Lung (tissue), 12 donors: Measurements from ENCODE around the gene BBLN. TPM values are rescaled to one million over a fixed set of nuclear protein-coding genes. Genes with fewer than 3 reads are reported as not detected.

ENCODE experiments used
- ATAC-seq: fragments of 200-7000 bp; cut with Tn5 transposase; one replicate; pipeline ENCODE4 v1.9.1; 2020; ENCODE audit warnings: moderate number of reproducible peaks; ENCODE audit not compliant: insufficient read depth, low FRiP score
- DNase-seq, 3 donors: peaks; one replicate each; pipeline ENCODE4 v3.0.0-alpha.2; 2013 to 2017
- H3K27ac ChIP-seq, 2 donors: one replicate each; pipeline ENCODE4 v1.5.1; 2013; ENCODE audit warnings: mild to moderate bottlenecking in 2 of 2, moderate library complexity in 2 of 2, control low read depth in 1 of 2, inconsistent platforms in 1 of 2, low read depth in 1 of 2, low read length in 1 of 2
- H3K27me3 ChIP-seq, 3 donors: one replicate each; pipeline ENCODE4 v1.5.1; 2013; ENCODE audit warnings: low read length in 2 of 3; ENCODE audit not compliant: control insufficient read depth in 3 of 3, insufficient read depth in 3 of 3
- H3K36me3 ChIP-seq, 4 donors: one replicate each; pipeline ENCODE4 v1.5.1; 2013; ENCODE audit warnings: low read length in 4 of 4, mild to moderate bottlenecking in 1 of 4, moderate library complexity in 1 of 4; ENCODE audit not compliant: control insufficient read depth in 4 of 4, insufficient read depth in 4 of 4
- H3K4me1 ChIP-seq, 5 donors: one replicate each; pipeline ENCODE4 v1.5.1; 2013; ENCODE audit warnings: low read length in 5 of 5, mild to moderate bottlenecking in 2 of 5, moderate library complexity in 1 of 5; ENCODE audit not compliant: control insufficient read depth in 5 of 5, insufficient read depth in 5 of 5
- H3K4me3 ChIP-seq: one replicate; pipeline ENCODE4 v1.5.1; 2013; ENCODE audit warnings: mild to moderate bottlenecking, control low read depth, moderate library complexity
- H3K9ac ChIP-seq, 2 donors: one replicate each; pipeline ENCODE4 v1.5.1; 2013; ENCODE audit warnings: low read length in 2 of 2, control low read depth in 1 of 2; ENCODE audit not compliant: insufficient read depth in 1 of 2
- H3K9me3 ChIP-seq, 4 donors: one replicate each; pipeline ENCODE4 v1.5.1; 2013; ENCODE audit warnings: low read length in 3 of 4, mild to moderate bottlenecking in 1 of 4, moderate library complexity in 1 of 4; ENCODE audit not compliant: control insufficient read depth in 4 of 4, insufficient read depth in 3 of 4
- WGBS, 2 donors: extraction: QIAGEN DNeasy Blood & Tissue Kit; methylation state at CpG; one replicate each; pipeline ENCODE4 v1.1.7; 2013; 5-methylcytosine and 5-hydroxymethylcytosine counted together
- polyA plus RNA-seq, 2 donors: library from polyadenylated mRNA; stranded (reverse); fragments of 200-250 nt; gene quantifications; one replicate each; pipeline ENCODE4 v1.2.1, GENCODE V29; 2013
- total RNA-seq, 2 donors: library from RNA; depleted of rRNA in 1 of 2; stranded (reverse); fragments of >200 nt in 1 of 2; gene quantifications; one replicate each; pipeline ENCODE4 v1.2.1, GENCODE V29; 2014 to 2021
- TF ChIP-seq, protein P1 (sequence below): IDR thresholded peaks from 2 replicates; pipeline ENCODE4 v1.5.1; 2012; ENCODE audit warnings: mild to moderate bottlenecking; ENCODE audit errors: control extremely low read depth, extremely low read depth
- donor health status: control.
- donor health status: control.
- donor health status: Bipolar disorder and iron deficiency.
- donor health status: healthy.
- donor health status: DM: yes; HTN: yes; CAD: no.

Gene BBLN
- total and polyA plus RNA-seq, 4 donors: 19.2 to 138 (median 61.6) TPM

DNA sequence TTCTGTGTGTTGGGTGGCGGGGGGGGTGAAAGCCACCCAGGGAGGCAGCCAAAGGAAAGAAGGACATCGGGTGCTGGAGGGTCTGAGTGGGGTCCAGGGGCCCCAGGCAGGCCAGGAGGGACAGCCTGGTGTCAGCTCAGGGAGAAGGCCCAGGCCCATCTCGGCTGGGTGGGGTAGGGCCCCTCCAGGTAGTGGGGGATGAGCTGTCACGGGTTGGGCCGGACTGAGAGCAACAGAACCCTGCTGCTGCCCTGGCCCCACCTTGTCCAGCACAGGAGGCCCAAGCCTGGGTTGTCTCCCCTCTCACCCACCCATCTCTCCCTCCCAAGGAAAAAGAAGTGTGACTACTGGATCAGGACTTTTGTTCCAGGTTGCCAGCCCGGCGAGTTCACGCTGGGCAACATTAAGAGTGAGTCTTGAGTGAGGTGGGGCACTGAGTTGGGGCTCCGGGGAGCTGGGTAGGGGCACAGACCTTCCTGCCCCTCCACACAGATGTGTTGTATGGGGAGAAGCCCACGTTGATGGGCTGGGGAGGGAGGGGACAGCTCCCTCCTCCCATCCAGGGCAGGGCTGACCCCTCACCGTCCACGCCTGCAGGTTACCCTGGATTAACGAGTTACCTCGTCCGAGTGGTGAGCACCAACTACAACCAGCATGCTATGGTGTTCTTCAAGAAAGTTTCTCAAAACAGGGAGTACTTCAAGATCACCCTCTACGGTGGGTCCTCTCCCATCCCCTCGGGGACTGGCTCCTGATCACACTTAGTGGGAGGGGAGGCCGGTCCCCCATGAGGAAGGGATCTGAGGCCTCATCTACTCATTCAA lies 8.5 kb upstream of the BBLN start:
- DNase-seq (no peak), ATAC-seq (no peak)
- Histone ChIP-seq H3K4me3 (no peak overlapping the region), H3K4me1 (peaks cover 0 to 13% (median 5%) of the 10 kb centered on the region in 5 donors), H3K9ac (no peak overlapping the region), H3K27ac (no peak overlapping the region), H3K36me3 (no peaks in the 10 kb centered on the region), H3K9me3 (no peaks in the 10 kb centered on the region), H3K27me3 (no peaks in the 10 kb centered on the region)
- WGBS, 2 donors: 91 to 92% methylated on average over 18 of the region's 18 CpGs
- TF ChIP-seq, protein P1, sequence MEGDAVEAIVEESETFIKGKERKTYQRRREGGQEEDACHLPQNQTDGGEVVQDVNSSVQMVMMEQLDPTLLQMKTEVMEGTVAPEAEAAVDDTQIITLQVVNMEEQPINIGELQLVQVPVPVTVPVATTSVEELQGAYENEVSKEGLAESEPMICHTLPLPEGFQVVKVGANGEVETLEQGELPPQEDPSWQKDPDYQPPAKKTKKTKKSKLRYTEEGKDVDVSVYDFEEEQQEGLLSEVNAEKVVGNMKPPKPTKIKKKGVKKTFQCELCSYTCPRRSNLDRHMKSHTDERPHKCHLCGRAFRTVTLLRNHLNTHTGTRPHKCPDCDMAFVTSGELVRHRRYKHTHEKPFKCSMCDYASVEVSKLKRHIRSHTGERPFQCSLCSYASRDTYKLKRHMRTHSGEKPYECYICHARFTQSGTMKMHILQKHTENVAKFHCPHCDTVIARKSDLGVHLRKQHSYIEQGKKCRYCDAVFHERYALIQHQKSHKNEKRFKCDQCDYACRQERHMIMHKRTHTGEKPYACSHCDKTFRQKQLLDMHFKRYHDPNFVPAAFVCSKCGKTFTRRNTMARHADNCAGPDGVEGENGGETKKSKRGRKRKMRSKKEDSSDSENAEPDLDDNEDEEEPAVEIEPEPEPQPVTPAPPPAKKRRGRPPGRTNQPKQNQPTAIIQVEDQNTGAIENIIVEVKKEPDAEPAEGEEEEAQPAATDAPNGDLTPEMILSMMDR: no peak

DNA sequence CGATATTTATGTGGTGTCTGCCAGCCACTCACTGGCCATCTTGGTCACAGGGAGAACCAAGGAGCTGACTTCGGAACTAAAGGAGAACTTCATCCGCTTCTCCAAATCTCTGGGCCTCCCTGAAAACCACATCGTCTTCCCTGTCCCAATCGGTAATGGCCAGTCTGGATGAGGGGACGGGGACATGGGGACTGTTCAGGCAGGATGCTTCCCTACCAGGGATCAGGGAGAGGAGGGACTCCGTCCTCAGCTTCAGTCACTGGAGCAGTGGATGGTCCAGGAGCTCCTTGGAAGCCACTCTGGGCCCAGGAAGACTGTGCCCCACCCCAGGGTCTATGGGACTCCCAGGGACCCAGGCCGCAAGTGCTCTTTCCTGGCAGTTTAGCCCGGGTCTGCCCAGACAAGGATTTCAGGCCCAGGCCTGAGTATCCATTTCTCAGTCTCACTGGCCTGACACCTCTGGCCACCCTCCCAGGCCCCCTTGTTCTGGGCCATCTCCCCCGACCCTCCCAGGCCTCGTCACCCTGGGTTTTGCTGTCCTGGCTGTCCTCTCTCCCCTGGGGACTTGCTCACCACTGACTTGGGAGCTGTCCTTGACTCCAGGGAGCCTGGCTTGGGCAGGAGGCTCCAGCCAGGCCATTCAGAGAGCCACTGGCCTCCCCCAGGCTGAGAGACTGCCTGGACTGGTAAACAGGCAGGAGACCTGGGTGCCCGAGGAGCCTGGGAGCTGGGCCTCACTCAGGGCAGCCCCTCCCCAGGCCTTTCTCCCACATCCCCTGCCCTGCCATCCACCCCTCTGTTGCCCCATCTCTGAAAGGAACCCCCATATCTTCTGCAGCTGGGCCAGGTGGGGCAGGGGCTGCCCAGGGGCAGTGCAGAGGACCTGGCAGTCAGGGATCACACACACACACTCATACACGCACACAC lies 7.7 kb upstream of the BBLN start:
- H3K27ac ChIP-seq: no peak overlapping the region
- 95 to 97% methylated on average over 13 of the region's 13 CpGs for WGBS, 2 donors
- no peaks in the 10 kb centered on the region for H3K36me3 ChIP-seq
- H3K27me3 ChIP-seq: no peaks in the 10 kb centered on the region
- ATAC-seq: no peak
- no peak overlapping the region for H3K4me3 ChIP-seq
- TF ChIP-seq, protein P1: no peak
- DNase-seq: no peak
- H3K9ac ChIP-seq: no peak overlapping the region
- H3K4me1 ChIP-seq: peaks cover 0 to 13% (median 5%) of the 10 kb centered on the region in 5 donors
- no peaks in the 10 kb centered on the region for H3K9me3 ChIP-seq

DNA sequence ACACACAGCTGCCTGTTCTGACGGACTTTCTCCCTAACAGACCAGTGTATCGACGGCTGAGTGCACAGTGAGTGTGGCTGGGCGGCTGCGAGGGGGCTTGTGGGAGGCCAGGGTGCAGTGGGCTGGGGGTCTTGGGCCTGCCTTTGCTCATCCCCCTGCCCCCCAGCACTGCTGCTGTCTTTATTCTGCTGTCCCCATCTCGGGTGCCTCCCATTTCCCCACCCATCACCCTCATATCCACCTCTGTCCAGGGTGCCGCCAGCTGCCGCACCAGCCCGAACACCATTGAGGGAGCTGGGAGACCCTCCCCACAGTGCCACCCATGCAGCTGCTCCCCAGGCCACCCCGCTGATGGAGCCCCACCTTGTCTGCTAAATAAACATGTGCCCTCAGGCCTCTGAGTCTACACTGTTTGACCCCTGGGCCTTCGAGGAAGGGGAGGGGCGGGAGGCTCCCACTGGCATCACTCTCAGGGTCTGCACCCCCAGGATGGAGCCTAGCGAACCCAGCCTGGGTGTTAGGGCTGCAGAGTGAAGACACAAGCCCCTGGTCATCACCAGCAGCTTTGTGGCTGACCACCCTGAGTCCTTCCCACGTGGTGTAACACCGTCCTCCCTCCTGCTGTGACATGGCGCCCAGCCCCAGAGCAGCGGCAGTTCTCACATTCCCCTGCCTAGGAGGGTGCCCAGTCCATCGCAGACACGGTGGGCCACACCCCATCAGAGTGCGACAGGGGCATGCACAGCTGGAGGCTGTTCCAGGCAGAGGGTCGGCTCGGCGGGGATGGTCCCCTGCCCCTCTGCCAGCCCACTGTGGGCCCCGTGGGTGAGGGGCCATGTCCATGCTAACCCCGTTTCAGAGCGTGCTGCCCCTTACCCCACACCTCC lies 6.8 kb upstream of the BBLN start:
- no peak overlapping the region for H3K4me3 ChIP-seq
- no peak for ATAC-seq
- no peak overlapping the region for H3K27ac ChIP-seq
- no peak for DNase-seq
- TF ChIP-seq, protein P1: no peak
- H3K9ac ChIP-seq: no peak overlapping the region
- peaks cover 0 to 13% (median 5%) of the 10 kb centered on the region in 5 donors for H3K4me1 ChIP-seq
- H3K9me3 ChIP-seq: no peaks in the 10 kb centered on the region
- H3K36me3 ChIP-seq: no peaks in the 10 kb centered on the region
- 88 to 94% methylated on average over 26 of the region's 26 CpGs for WGBS, 2 donors
- no peaks in the 10 kb centered on the region for H3K27me3 ChIP-seq
